NCI-H748 (cell line): Measurements from ENCODE around the gene MIF.
"Not testable (repeated sequence)": the region's sequence is repeated elsewhere in the genome, so short reads cannot be mapped to it uniquely, and the experiment has no call there.

Experiments used
- DNase-seq: peaks from one replicate; lab custom pipeline; 2025; ENCODE audit not compliant: unreplicated experiment; lab: John Stamatoyannopoulos, UW

MIF gene

DNA sequence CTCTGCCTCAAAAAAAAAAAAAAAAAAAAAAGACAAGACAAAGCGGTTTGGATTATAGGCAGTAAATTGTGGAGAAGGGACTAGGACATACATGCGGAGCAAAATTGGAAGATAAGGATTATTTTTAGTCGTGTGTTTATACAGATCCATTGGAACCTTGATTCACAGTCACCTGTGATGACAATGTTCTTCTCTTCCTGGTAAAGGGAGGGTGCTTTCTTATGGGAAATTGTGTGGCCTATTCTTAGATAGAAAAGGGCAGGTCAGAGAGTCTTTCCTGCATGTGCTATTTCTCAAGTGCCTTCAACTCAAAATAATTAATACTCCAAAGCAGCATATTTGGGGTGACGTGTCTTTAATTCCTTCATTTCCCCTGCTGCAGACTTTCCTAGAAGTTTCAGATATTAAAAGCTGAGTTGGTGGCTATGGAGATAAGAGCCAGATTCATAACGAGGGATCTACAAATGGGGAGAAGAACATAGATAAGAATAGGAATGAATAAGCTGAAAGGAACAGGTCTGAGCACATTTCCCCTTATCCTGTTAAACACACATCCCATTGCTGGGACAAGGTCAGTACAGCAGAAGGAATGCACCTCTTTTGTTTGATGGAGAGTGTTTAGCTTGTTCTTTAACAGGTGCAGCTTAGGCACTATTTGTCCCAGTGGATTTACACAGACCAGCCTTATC lies 44.3 kb downstream of the MIF start:
- no peak for DNase-seq

- no peak for DNase-seq
Measured at GRCh38 chr22:23939017-23939357, 44.8 kb downstream of the MIF start.

GRCh38 chr22:23940166-23940565 lies 46.0 kb downstream of the MIF start:
- not testable (repeated sequence) for DNase-seq
